Caco-2 (cell line): ENCODE data around the gene HKDC1. TPM values are rescaled to one million over a fixed set of nuclear protein-coding genes. Genes with fewer than 3 reads are reported as not detected.

Experiments
- BruUV-seq: library from RNA; stranded (reverse); fragments of 400-500 nt; replicated peaks from 2 replicates; lab custom pipeline; 2021; lab: Mats Ljungman, UMichigan
- CTCF ChIA-PET: fragments of 300-600 bp; sonication (Branson Sonifier 250); formaldehyde crosslinking; loops from one replicate; lab custom pipeline; 2022; ENCODE audit warnings: antibody characterized with exemption; lab: Charles Lee
- POLR2A ChIA-PET: fragments of 300-600 bp; sonication (Branson Sonifier 250); formaldehyde crosslinking; loops from one replicate; lab custom pipeline; 2022; ENCODE audit warnings: antibody characterized with exemption; lab: Charles Lee
- DNase-seq, 2 experiments: peaks; one replicate each; pipeline versions ENCODE4 v3.0.0 to v3.0.0-alpha.2; 2020 to 2022
- H3K27me3 ChIP-seq: replicated peaks from 2 replicates; pipeline ENCODE4 v1.6.0; 2011; ENCODE audit warnings: low read length; ENCODE audit not compliant: control insufficient read depth, insufficient read depth
- H3K36me3 ChIP-seq: 2 replicates; pipeline ENCODE4 v1.5.1; 2011; ENCODE audit warnings: low read length; ENCODE audit not compliant: control insufficient read depth, insufficient read depth
- H3K4me1 ChIP-seq: fragments of 250-450 bp; sonication (Bioruptor Pico); 2 replicates; pipeline ENCODE4 v1.5.1; 2020; ENCODE audit warnings: mild to moderate bottlenecking
- H3K4me3 ChIP-seq: 2 replicates; pipeline ENCODE4 v1.5.1; 2011; ENCODE audit warnings: low read depth, mild to moderate bottlenecking, control low read depth, low read length
- H3K9me3 ChIP-seq: fragments of 250-450 bp; sonication (Bioruptor Pico); 2 replicates; pipeline ENCODE4 v1.5.1; 2020; ENCODE audit warnings: mild to moderate bottlenecking, moderate library complexity
- H3K27ac Mint-ChIP-seq: one replicate; pipeline ENCODE4 v1.8.0; 2022; ENCODE audit warnings: mixed read lengths; ENCODE audit not compliant: unreplicated experiment
- H3K27me3 Mint-ChIP-seq: one replicate; pipeline ENCODE4 v1.8.0; 2022; ENCODE audit warnings: mixed read lengths; ENCODE audit not compliant: insufficient read depth, unreplicated experiment
- H3K36me3 Mint-ChIP-seq: one replicate; pipeline ENCODE4 v1.8.0; 2022; ENCODE audit warnings: mild to moderate bottlenecking, mixed read lengths; ENCODE audit not compliant: insufficient read depth, unreplicated experiment
- H3K4me1 Mint-ChIP-seq: one replicate; pipeline ENCODE4 v1.8.0; 2022; ENCODE audit warnings: low read depth, mixed read lengths; ENCODE audit not compliant: unreplicated experiment
- H3K4me3 Mint-ChIP-seq: one replicate; pipeline ENCODE4 v1.8.0; 2022; ENCODE audit warnings: mild to moderate bottlenecking, moderate library complexity, mixed read lengths; ENCODE audit not compliant: unreplicated experiment
- H3K9me3 Mint-ChIP-seq: one replicate; pipeline ENCODE4 v1.8.0; 2022; ENCODE audit warnings: mixed read lengths; ENCODE audit not compliant: unreplicated experiment
- intact Hi-C: fragments of 100-400 bp; cut with micrococcal nuclease; formaldehyde crosslinking; loops from one replicate; pipeline ENCODE4 v1.10.0; 2022; ENCODE audit not compliant: unreplicated experiment
- total RNA-seq: library from RNA; stranded (reverse); gene quantifications from 2 replicates; pipeline ENCODE4 v1.2.3, GENCODE V29; 2022
- TF ChIP-seq, protein P1 (sequence below), 2 experiments: fragments of 200-600 bp in 1 of 2; IDR thresholded peaks; 1 replicate in 1 of 2; 2 replicates in 1 of 2; pipeline versions ENCODE4 v1.5.1 to v1.8.0; 2011 to 2022; ENCODE audit warnings: antibody characterized with exemption in 1 of 2, control low read depth in 1 of 2, inconsistent platforms in 1 of 2, low read depth in 1 of 2, low read length in 1 of 2, mild to moderate bottlenecking in 1 of 2, moderate library complexity in 1 of 2; ENCODE audit not compliant: insufficient read depth in 1 of 2, severe bottlenecking in 1 of 2, unreplicated experiment in 1 of 2

HKDC1 gene
- total RNA-seq, 1 experiment from 2014 or later = 24.5 TPM

DNA sequence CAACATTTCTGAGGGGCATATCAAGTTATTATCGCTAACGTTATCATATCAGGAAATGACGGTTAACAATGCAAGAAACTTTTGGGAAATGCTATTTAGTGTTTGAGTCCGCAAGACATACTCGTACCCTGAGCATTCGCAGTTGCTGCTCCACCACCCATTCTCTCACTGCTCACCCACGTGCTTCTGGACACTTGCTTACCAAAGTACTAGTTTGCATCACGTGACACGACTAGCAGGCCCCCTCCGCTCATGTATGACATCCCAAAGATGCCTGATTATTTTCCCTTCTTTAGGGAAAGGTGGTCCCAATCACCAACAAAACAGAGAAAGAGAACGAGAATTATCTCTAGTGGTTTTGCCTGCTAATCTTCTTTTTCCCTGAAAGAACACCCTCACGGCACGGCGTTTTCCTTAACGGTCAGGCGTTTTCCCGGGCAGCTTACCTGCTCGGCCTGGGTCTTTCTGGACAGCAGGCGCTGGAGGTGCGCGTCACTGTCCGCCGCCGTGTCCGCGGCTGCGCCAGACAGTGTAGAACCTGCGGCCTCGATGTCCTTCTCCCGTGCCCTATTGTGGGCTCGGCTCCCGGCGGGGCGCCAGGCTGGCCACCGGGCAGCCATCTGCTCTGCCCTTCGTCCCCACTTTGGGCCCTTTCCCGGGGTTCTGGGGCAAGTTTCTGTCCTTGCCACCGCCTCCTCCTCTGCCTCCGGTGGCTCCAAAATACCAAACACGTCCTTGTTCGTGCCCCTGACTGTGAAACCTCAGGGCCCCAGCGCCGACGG is 40.2 kb upstream of the HKDC1 start, which contains the start of gene SUPV3L1:
TSS of gene SUPV3L1 (plus strand) at position 492 of the 782 bp plus-strand sequence. CDS start at position 550, 58 bp downstream.
- Mint-ChIP-seq H3K27me3 (no peaks in the 10 kb centered on the region), H3K36me3 (peaks cover 22% of the 10 kb centered on the region), H3K4me3 (peak within 1 kb of the TSS; percentile 79), H3K9me3 (no peaks in the 10 kb centered on the region), H3K4me1 (peaks cover 15% of the 10 kb centered on the region), H3K27ac (peak within 1 kb of the TSS; percentile 100)
- intact Hi-C loops = loop anchor here (1.0 kb wide), 2 partner anchors 42 to 56 kb away; partner anchors contain the start of gene VPS26A
- no TSS peak for BruUV-seq
- ChIA-PET POLR2A (interaction anchor here (0.6 to 1.0 kb wide), 5 partner anchors 32 to 224 kb away, joined by 3 to 6 read pairs (median 4); partner anchors contain the start of genes DDX21 and HKDC1), CTCF (interaction anchor here (1.0 kb wide), 1 partner anchor 37 kb away, joined by 4 read pairs; no protein-coding TSS in a partner anchor)
- peak; percentile 97 to 99 for DNase-seq
- Histone ChIP-seq H3K36me3 (peaks cover 2% of the 10 kb centered on the region; the same call in 1 of the 2 replicates), H3K4me3 (peak within 1 kb of the TSS; percentile 94), H3K9me3 (no peaks in the 10 kb centered on the region), H3K27me3 (no peaks in the 10 kb centered on the region), H3K4me1 (no peaks in the 10 kb centered on the region)
- TF ChIP-seq, protein P1, sequence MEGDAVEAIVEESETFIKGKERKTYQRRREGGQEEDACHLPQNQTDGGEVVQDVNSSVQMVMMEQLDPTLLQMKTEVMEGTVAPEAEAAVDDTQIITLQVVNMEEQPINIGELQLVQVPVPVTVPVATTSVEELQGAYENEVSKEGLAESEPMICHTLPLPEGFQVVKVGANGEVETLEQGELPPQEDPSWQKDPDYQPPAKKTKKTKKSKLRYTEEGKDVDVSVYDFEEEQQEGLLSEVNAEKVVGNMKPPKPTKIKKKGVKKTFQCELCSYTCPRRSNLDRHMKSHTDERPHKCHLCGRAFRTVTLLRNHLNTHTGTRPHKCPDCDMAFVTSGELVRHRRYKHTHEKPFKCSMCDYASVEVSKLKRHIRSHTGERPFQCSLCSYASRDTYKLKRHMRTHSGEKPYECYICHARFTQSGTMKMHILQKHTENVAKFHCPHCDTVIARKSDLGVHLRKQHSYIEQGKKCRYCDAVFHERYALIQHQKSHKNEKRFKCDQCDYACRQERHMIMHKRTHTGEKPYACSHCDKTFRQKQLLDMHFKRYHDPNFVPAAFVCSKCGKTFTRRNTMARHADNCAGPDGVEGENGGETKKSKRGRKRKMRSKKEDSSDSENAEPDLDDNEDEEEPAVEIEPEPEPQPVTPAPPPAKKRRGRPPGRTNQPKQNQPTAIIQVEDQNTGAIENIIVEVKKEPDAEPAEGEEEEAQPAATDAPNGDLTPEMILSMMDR (IDR thresholded peaks at IDR 0.05; ENCODE audit: insufficient read depth in 1 of 2, low read depth in 1 of 2, low read length in 1 of 2, severe bottlenecking in 1 of 2, unreplicated experiment in 1 of 2) = no peak

DNA sequence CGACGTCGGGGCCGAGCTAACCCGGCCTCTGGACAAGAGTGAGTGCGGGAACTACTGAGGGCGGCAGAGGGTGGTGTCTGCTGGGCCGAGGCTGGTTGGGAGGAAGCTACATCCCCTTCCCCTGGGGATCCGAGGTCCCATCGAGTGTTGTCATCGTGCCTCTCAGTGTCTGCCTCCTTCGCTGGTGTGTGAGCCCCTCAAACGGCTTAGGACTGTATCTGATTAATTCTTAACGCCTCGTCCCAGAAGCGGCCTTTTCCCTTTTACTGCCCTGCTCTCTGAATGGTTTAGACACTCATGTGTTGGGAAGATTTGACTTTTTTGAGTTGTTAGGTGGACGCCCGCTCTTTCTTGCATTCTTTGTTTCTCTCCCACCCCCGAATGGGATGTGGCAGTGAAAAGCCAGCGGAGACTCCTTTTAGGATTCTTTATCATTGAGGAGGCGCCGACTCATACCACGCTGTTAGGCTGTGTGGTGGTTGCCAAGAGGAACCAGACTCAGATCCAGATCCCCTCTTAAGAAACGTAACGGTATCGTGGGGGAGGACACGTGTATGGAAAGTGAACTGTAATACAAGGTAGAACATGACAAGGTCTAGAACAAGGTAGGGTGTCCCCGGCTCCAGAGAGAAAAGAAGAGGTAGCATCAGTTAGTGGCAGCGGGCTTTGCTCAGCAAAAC is 39.5 kb upstream of the HKDC1 start:
- intact Hi-C loops = loop anchor here (1.0 kb wide), 1 partner anchor 56 kb away; the partner anchor contains the start of gene VPS26A
- POLR2A ChIA-PET = interaction anchor here (1.0 kb wide), 1 partner anchor 224 kb away, joined by 3 read pairs; the partner anchor contains the start of gene DDX21

More for the DNA sequence above, 39.5 kb upstream of the HKDC1 start:
- Histone ChIP-seq H3K4me1 (no peaks in the 10 kb centered on the region), H3K27me3 (no peaks in the 10 kb centered on the region), H3K36me3 (peaks cover 2% of the 10 kb centered on the region; the same call in 1 of the 2 replicates), H3K9me3 (no peaks in the 10 kb centered on the region), H3K4me3 (peak overlapping the region; percentile 94)
- peak; percentile 26 to 59 for DNase-seq
- CTCF ChIA-PET = interaction anchor here (1.0 kb wide), 1 partner anchor 36 kb away, joined by 4 read pairs; no protein-coding TSS in a partner anchor
- Mint-ChIP-seq H3K27ac (peak overlapping the region; percentile 100), H3K27me3 (no peaks in the 10 kb centered on the region), H3K4me3 (peak overlapping the region; percentile 79), H3K4me1 (peaks cover 15% of the 10 kb centered on the region), H3K9me3 (no peaks in the 10 kb centered on the region), H3K36me3 (peaks cover 27% of the 10 kb centered on the region)
- TF ChIP-seq, protein P1 (IDR thresholded peaks at IDR 0.05; ENCODE audit: insufficient read depth in 1 of 2, low read depth in 1 of 2, low read length in 1 of 2, severe bottlenecking in 1 of 2, unreplicated experiment in 1 of 2) = no peak
- BruUV-seq = TSS peak; percentile 37
